ENCODE measurements around the gene ST6GAL2.

DNA sequence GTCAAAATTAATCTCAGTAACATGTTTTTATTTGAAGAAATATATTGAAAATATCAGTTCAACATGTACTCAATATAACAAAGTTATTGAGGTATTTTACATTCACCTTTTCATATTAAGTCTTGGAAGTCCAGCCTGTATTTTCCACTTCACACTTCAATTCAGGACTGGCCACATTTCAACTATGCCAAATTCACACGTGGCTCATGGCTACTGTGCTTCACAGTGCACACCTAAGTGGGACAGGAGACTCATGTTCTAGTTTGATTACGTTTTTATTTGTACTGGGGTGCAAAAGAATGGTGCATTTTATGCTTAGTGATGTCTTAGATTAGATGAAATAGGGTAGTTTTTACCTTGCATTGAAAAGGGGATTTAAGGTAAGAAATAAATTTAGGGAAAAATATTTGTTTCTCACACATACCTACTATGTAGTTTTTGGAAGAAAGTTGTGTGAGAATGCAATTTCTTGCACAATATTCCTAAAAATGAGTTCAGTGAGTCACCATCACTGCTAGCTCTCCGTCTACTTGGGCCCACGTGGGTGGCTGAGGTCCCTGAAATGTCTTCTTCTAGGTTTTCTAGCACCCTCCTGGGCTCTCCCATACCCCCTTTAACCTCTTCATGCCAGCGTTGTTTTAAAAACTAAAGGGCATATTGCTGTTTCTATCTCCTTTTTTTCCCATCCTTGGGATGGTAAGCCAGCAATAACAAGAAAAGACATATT lies 87.0 kb downstream of the ST6GAL2 start:
- TF ChIP-seq ZBTB20 (tag by site-specific recombination; IDR thresholded peaks at IDR 0.05): no peak
- TF ChIP-seq, protein P1, sequence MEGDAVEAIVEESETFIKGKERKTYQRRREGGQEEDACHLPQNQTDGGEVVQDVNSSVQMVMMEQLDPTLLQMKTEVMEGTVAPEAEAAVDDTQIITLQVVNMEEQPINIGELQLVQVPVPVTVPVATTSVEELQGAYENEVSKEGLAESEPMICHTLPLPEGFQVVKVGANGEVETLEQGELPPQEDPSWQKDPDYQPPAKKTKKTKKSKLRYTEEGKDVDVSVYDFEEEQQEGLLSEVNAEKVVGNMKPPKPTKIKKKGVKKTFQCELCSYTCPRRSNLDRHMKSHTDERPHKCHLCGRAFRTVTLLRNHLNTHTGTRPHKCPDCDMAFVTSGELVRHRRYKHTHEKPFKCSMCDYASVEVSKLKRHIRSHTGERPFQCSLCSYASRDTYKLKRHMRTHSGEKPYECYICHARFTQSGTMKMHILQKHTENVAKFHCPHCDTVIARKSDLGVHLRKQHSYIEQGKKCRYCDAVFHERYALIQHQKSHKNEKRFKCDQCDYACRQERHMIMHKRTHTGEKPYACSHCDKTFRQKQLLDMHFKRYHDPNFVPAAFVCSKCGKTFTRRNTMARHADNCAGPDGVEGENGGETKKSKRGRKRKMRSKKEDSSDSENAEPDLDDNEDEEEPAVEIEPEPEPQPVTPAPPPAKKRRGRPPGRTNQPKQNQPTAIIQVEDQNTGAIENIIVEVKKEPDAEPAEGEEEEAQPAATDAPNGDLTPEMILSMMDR (tag by site-specific recombination; IDR thresholded peaks at IDR 0.05): no peak
- TF ChIP-seq, protein P2, sequence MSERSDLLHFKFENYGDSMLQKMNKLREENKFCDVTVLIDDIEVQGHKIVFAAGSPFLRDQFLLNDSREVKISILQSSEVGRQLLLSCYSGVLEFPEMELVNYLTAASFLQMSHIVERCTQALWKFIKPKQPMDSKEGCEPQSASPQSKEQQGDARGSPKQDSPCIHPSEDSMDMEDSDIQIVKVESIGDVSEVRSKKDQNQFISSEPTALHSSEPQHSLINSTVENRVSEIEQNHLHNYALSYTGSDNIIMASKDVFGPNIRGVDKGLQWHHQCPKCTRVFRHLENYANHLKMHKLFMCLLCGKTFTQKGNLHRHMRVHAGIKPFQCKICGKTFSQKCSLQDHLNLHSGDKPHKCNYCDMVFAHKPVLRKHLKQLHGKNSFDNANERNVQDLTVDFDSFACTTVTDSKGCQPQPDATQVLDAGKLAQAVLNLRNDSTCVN (tag by site-specific recombination; optimal IDR thresholded peaks at IDR 0.05): no peak
- no peak for TF ChIP-seq ZNF214 (tag by site-specific recombination; IDR thresholded peaks at IDR 0.05; ENCODE audit: borderline replicate concordance)
- TF ChIP-seq ZNF184 (tag by site-specific recombination; IDR thresholded peaks at IDR 0.05): no peak
- TF ChIP-seq HOXD13 (CRISPR knock-in tag; IDR thresholded peaks at IDR 0.05; ENCODE audit: borderline replicate concordance): no peak
- TF ChIP-seq, protein P3, sequence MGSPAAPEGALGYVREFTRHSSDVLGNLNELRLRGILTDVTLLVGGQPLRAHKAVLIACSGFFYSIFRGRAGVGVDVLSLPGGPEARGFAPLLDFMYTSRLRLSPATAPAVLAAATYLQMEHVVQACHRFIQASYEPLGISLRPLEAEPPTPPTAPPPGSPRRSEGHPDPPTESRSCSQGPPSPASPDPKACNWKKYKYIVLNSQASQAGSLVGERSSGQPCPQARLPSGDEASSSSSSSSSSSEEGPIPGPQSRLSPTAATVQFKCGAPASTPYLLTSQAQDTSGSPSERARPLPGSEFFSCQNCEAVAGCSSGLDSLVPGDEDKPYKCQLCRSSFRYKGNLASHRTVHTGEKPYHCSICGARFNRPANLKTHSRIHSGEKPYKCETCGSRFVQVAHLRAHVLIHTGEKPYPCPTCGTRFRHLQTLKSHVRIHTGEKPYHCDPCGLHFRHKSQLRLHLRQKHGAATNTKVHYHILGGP (tag by site-specific recombination; IDR thresholded peaks at IDR 0.05): no peak
- TF ChIP-seq, protein P4, sequence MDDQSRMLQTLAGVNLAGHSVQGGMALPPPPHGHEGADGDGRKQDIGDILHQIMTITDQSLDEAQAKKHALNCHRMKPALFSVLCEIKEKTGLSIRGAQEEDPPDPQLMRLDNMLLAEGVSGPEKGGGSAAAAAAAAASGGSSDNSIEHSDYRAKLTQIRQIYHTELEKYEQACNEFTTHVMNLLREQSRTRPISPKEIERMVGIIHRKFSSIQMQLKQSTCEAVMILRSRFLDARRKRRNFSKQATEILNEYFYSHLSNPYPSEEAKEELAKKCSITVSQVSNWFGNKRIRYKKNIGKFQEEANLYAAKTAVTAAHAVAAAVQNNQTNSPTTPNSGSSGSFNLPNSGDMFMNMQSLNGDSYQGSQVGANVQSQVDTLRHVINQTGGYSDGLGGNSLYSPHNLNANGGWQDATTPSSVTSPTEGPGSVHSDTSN (CRISPR knock-in tag; IDR thresholded peaks at IDR 0.05): no peak
